HG03175 (cell line): ENCODE measurements around the gene NXPE2.
"Not testable (repeated sequence)": the region's sequence is repeated elsewhere in the genome, so short reads cannot be mapped to it uniquely, and the experiment has no call there.

Experiments
- ATAC-seq: cut with Tn5 transposase; IDR thresholded peaks from one replicate; pipeline ENCODE4 v1.9.1; 2021; ENCODE audit warnings: mild to moderate bottlenecking, moderate library complexity; ENCODE audit not compliant: unreplicated experiment

Gene NXPE2

GRCh38 chr11:114678125-114679036 lies at the start of gene NXPE2:
NXPE2 (plus strand) TSS chr11:114678527; CDS start chr11:114678576, 49 bp downstream.
- ATAC-seq: no peak

GRCh38 chr11:114631445-114631965 lies 46.8 kb upstream of the NXPE2 start:
- not testable (repeated sequence) for ATAC-seq

- ATAC-seq: not testable (repeated sequence)
These were observed 38.9 kb upstream of the NXPE2 start for GRCh38 chr11:114639440-114639839.

GRCh38 chr11:114650661-114651060 lies 27.7 kb upstream of the NXPE2 start:
- no peak for ATAC-seq

- ATAC-seq: no peak
These were observed 27.1 kb upstream of the NXPE2 start for GRCh38 chr11:114651145-114651718.

GRCh38 chr11:114653148-114653547 lies 25.2 kb upstream of the NXPE2 start:
- ATAC-seq: no peak

GRCh38 chr11:114664641-114665040 lies 13.7 kb upstream of the NXPE2 start:
- no peak for ATAC-seq

GRCh38 chr11:114666760-114667159 lies 11.6 kb upstream of the NXPE2 start:
- ATAC-seq: no peak

GRCh38 chr11:114668109-114668508 lies 10.2 kb upstream of the NXPE2 start:
- no peak for ATAC-seq

GRCh38 chr11:114673661-114674060 lies 4.7 kb upstream of the NXPE2 start:
- no peak for ATAC-seq

- ATAC-seq: no peak
These were observed 1.2 kb downstream of the NXPE2 start for GRCh38 chr11:114679505-114679904.

- no peak for ATAC-seq
These were observed 4.7 kb downstream of the NXPE2 start for GRCh38 chr11:114683007-114683406.

- no peak for ATAC-seq
These were observed 6.3 kb downstream of the NXPE2 start for GRCh38 chr11:114684636-114685035.

GRCh38 chr11:114685097-114685496 lies 6.8 kb downstream of the NXPE2 start:
- ATAC-seq: no peak

GRCh38 chr11:114705280-114706024 lies 27.1 kb downstream of the NXPE2 start:
- ATAC-seq: no peak

GRCh38 chr11:114709960-114710359 lies 31.6 kb downstream of the NXPE2 start:
- ATAC-seq: no peak

- no peak for ATAC-seq
These were observed 35.4 kb downstream of the NXPE2 start for GRCh38 chr11:114713756-114714155.

GRCh38 chr11:114719562-114719961 lies 41.2 kb downstream of the NXPE2 start:
- ATAC-seq: no peak

- ATAC-seq: no peak
These were observed 46.7 kb downstream of the NXPE2 start for GRCh38 chr11:114724916-114725524.

- no peak for ATAC-seq
These were observed 47.3 kb downstream of the NXPE2 start for GRCh38 chr11:114725623-114726022.

GRCh38 chr11:114736806-114737205 lies 58.5 kb downstream of the NXPE2 start:
- no peak for ATAC-seq
